GM12878 (cell line): ENCODE measurements around the gene C1orf35. TPM values are rescaled to one million over a fixed set of nuclear protein-coding genes. Genes with fewer than 3 reads are reported as not detected.

Experiments
- ATAC-seq: fragments of 200-7000 bp; cut with Tn5 transposase; 3 replicates; pipeline ENCODE4 v1.9.1; 2020; ENCODE audit warnings: mild to moderate bottlenecking, moderate library complexity
- BruUV-seq: library from RNA; stranded (reverse); fragments of 400-500 nt; replicated peaks from 2 replicates; lab custom pipeline; 2021; lab: Mats Ljungman, UMichigan
- CTCF ChIA-PET: fragments of 300-600 bp; sonication (Branson Sonifier 250); formaldehyde crosslinking; extraction: SDS; loops from one replicate; lab custom pipeline; 2021; ENCODE audit warnings: inconsistent platforms; lab: Yijun Ruan, JAX
- POLR2A ChIA-PET: fragments of 350-600 bp; formaldehyde crosslinking; extraction: SDS; loops from one replicate; lab custom pipeline; 2021; ENCODE audit warnings: inconsistent platforms; lab: Charles Lee
- RAD21 ChIA-PET: fragments of 300-600 bp; sonication (Branson Sonifier 250); formaldehyde crosslinking; loops from one replicate; lab custom pipeline; 2023; ENCODE audit warnings: antibody characterized with exemption; ENCODE audit not compliant: unreplicated experiment; lab: Charles Lee
- SMC1A ChIA-PET: fragments of 300-600 bp; sonication (Branson Sonifier 250); formaldehyde crosslinking; loops from one replicate; lab custom pipeline; 2023; ENCODE audit not compliant: unreplicated experiment, uncharacterized antibody; lab: Charles Lee
- DNase-seq: peaks from one replicate; pipeline ENCODE4 v3.0.0-alpha.2; 2011; ENCODE audit warnings: low read depth, low spot score
- FAIRE-seq: peaks from 3 replicates; lab custom pipeline; 2011; peaks lifted over from hg19 to GRCh38; lab: Jason Lieb, UNC
- H2AFZ ChIP-seq: 2 replicates; pipeline ENCODE4 v1.6.0; 2011; ENCODE audit warnings: low read depth, low read length, control low read depth; ENCODE audit not compliant: control insufficient read depth
- H3K27ac ChIP-seq: 2 replicates; pipeline ENCODE4 v1.5.1; 2011; ENCODE audit warnings: control low read depth; ENCODE audit not compliant: control insufficient read depth, insufficient read depth
- H3K27me3 ChIP-seq, 2 experiments: replicated peaks in 1 of 2; 2 replicates each; pipeline versions ENCODE4 v1.6.0 to v1.6.1; 2011; ENCODE audit warnings: low read length in 1 of 2; ENCODE audit not compliant: control insufficient read depth in 2 of 2, insufficient read depth in 2 of 2
- H3K36me3 ChIP-seq, 2 experiments: 2 replicates each; pipeline ENCODE4 v1.5.1; 2011; ENCODE audit warnings: low read length in 1 of 2; ENCODE audit not compliant: control insufficient read depth in 2 of 2, insufficient read depth in 2 of 2
- H3K4me1 ChIP-seq: 2 replicates; pipeline ENCODE4 v1.6.1; 2011; ENCODE audit warnings: mild to moderate bottlenecking, low read length, moderate library complexity, mixed read lengths; ENCODE audit not compliant: control insufficient read depth, insufficient read depth
- H3K4me2 ChIP-seq: 2 replicates; pipeline ENCODE4 v1.6.0; 2011; ENCODE audit warnings: control low read depth; ENCODE audit not compliant: control insufficient read depth, insufficient read depth
- H3K4me3 ChIP-seq: fragments of 200-600 bp; sonication (generic); 2 replicates; pipeline ENCODE4 v1.5.1; 2016
- H3K79me2 ChIP-seq: 2 replicates; pipeline ENCODE4 v1.6.0; 2011; ENCODE audit warnings: low read length; ENCODE audit not compliant: control insufficient read depth, insufficient read depth
- H3K9ac ChIP-seq: 2 replicates; pipeline ENCODE4 v1.8.0; 2011; ENCODE audit warnings: low read length, control low read depth, mixed read lengths; ENCODE audit not compliant: control insufficient read depth, insufficient read depth
- H3K9me3 ChIP-seq: replicated peaks from 3 replicates; pipeline ENCODE4 v1.5.1; 2011; ENCODE audit warnings: mild to moderate bottlenecking, low read length; ENCODE audit not compliant: control insufficient read depth, insufficient read depth
- H4K20me1 ChIP-seq: 2 replicates; pipeline ENCODE4 v1.6.0; 2011; ENCODE audit not compliant: control insufficient read depth, insufficient read depth
- EZH2 ChIP-seq: IDR thresholded peaks from 2 replicates; pipeline ENCODE4 v1.6.1; 2012; ENCODE audit warnings: low read depth, mild to moderate bottlenecking, control low read depth, inconsistent platforms, low read length, borderline replicate concordance; ENCODE audit not compliant: control insufficient read depth
- MYC ChIP-seq: IDR thresholded peaks from 2 replicates; pipeline ENCODE4 v1.6.1; 2011; ENCODE audit warnings: mild to moderate bottlenecking, low read length, moderate library complexity, inconsistent platforms; ENCODE audit not compliant: insufficient read depth, insufficient replicate concordance, insufficient read length, severe bottlenecking
- POLR2A ChIP-seq: IDR thresholded peaks from 2 replicates; pipeline ENCODE4 v1.6.1; 2011; ENCODE audit warnings: low read depth, mild to moderate bottlenecking, low read length
- POLR2AphosphoS2 ChIP-seq: IDR thresholded peaks from 2 replicates; pipeline ENCODE4 v1.6.1; 2011; ENCODE audit warnings: low read depth, mild to moderate bottlenecking, low read length, improper control_type of control experiment, moderate library complexity
- ZNF274 ChIP-seq: IDR thresholded peaks from one replicate; pipeline ENCODE4 v1.8.0; 2011; ENCODE audit not compliant: insufficient read length, insufficient read depth
- WGBS: methylation state at CpG from one replicate; pipeline ENCODE4 v1.1.6; 2016; ENCODE audit warnings: low lambda C conversion rate; ENCODE audit not compliant: insufficient replicate concordance, insufficient coverage; ENCODE audit errors: missing lambda C conversion rate; 5-methylcytosine and 5-hydroxymethylcytosine counted together
- in situ Hi-C: fragments of 300-500 bp; cut with MboI; formaldehyde crosslinking; loops from 9 replicates; pipeline ENCODE4 v1.14.3; 2018; ENCODE audit warnings: mixed read lengths
- intact Hi-C: fragments of 100-400 bp; cut with micrococcal nuclease; formaldehyde crosslinking; loops from one replicate; pipeline ENCODE4 v1.14.2; 2022; ENCODE audit not compliant: unreplicated experiment
- polyA plus RNA-seq, 11 experiments: library from polyadenylated mRNA; depleted of rRNA in 4 of 11; unstranded in 6 of 11; stranded (reverse) in 5 of 11; fragments of >200 nt; fragmentation: Nextera tagmentation in 4 of 11; fragmentation: Illumina TruSeq in 1 of 11; extraction: Ambion mirVana in 4 of 11; extraction: Trizol in 1 of 11; gene quantifications; 1 replicate in 1 of 11; 2 replicates in 10 of 11; pipeline versions ENCODE4 v1.2.1 to v1.2.3, GENCODE V29; 2011 to 2016; ENCODE audit warnings: inconsistent platforms in 2 of 11, missing spikeins in 2 of 11, low read depth in 1 of 11
- total RNA-seq, 4 experiments: library from RNA; depleted of rRNA in 3 of 4; stranded (reverse); fragments of >200 nt in 3 of 4; fragmentation: Illumina TruSeq in 1 of 4; extraction: Trizol in 1 of 4; gene quantifications; 2 replicates each; pipeline versions ENCODE4 v1.2.1 to v1.2.3, GENCODE V29; 2013 to 2021
- TF ChIP-seq, protein P1 (sequence below): IDR thresholded peaks from 2 replicates; pipeline ENCODE4 v1.6.1; 2012; ENCODE audit warnings: low read depth, low read length, improper control_type of control experiment

Gene C1orf35
- total and polyA plus RNA-seq, 10 of the 15 experiments (the other 5 are each of a cell fraction or from before 2014, with no cell fraction given) = 2.5 to 27.0 (median 10.6) TPM

DNA sequence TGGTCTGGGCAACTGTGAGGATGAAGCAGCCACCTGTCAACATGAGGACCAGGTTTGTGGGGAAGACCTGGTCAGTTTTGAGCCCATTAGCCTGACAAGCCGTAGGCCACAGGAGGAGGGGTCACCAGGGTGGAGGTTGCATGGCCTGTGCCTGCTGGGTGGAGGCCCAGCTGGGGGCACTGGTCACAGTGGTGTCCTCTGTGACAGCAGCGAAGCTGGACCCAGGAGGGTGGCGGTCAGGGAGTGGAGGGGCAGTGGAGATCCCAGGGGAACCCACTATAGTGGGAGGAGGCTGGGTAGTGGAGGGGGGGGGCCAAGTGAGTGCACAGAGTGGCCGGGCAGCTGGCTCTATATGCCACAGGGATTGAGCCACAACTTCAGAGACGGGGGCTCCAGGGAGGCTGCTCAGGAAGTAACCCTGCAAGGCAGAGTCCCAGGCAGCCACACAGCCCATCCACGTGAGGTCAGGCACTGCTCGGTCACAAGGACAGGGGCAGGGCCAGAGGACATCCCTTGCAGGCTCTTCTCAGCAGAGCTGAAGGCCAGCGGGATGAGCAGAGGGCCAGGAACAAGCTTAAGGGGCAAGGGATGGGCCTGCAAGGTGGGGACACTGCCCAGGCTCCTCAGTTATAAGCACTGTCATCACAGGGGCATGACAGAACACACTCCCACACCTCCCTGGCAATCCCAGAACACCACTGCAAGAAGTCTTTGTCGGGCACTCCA is 2.3 kb upstream of the C1orf35 start:
- DNase-seq (no peak), FAIRE-seq (no peak), ATAC-seq (no peak)
- H2AFZ ChIP-seq = no peak overlapping the region
- TF ChIP-seq POLR2A = peak; percentile 51
- no peak for TF ChIP-seq MYC
- TF ChIP-seq EZH2 = no peak
- no peak for TF ChIP-seq ZNF274
- 93% methylated on average over 8 of the region's 9 CpGs for WGBS
- intact Hi-C loops = no loop called here
- H3K27ac ChIP-seq = no peak overlapping the region
- peaks cover 17% of the 10 kb centered on the region for H3K4me1 ChIP-seq
- no peaks in the 10 kb centered on the region for H3K27me3 ChIP-seq
- no peak overlapping the region for H3K4me2 ChIP-seq
- in situ Hi-C loops = no loop called here
- H3K36me3 ChIP-seq = peaks cover 7% of the 10 kb centered on the region in 2 experiments; a peak in 3 of 4 replicates
- peaks cover 27% of the 10 kb centered on the region for H3K79me2 ChIP-seq
- CTCF ChIA-PET = no interaction called here
- H3K4me3 ChIP-seq = no peak overlapping the region
- H3K9me3 ChIP-seq = no peaks in the 10 kb centered on the region
- SMC1A ChIA-PET = no interaction called here
- no peaks in the 10 kb centered on the region for H4K20me1 ChIP-seq
- no TSS peak for BruUV-seq
- POLR2A ChIA-PET = no interaction called here
- RAD21 ChIA-PET = no interaction called here
- H3K9ac ChIP-seq = no peak overlapping the region

DNA sequence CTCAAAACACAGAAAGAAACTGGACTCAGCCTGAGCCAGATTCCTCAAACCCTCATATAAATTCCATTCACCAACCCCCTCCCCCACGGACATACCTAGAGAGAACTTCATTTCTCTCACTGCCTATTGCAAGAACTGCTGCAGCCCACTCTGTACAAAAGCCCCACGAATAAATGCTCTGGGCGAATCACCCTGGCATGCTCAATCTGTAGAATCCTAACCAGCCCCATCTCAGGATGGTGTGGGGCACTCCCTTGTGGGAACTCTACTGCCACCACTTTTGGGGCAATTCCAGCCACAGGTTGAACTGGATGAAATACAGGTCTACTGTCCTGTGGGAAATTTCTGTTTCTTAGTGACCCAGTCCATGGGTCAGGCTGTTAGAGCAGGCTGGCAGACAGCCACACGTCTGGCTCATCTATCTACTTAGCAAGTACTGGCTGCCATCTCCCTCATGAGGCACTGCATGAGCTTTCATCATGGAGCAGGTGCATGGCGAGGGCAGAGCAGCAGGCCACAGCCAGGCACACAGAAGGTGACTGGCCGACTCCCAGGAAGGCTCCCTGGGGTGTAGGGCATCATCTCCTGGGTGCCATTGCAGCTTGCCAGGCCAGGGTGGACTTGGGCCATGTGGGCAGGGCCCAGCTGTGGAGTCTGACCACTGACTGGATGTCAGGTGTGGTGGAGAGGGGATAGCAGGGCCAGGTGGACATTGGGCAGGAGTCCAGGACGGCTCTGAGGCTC is 1.6 kb upstream of the C1orf35 start:
- TF ChIP-seq POLR2A (peak; percentile 65), POLR2AphosphoS2 (0 out of 2 replicates have a peak, but pooled peaks have one; percentile 64)
- TF ChIP-seq, protein P1, sequence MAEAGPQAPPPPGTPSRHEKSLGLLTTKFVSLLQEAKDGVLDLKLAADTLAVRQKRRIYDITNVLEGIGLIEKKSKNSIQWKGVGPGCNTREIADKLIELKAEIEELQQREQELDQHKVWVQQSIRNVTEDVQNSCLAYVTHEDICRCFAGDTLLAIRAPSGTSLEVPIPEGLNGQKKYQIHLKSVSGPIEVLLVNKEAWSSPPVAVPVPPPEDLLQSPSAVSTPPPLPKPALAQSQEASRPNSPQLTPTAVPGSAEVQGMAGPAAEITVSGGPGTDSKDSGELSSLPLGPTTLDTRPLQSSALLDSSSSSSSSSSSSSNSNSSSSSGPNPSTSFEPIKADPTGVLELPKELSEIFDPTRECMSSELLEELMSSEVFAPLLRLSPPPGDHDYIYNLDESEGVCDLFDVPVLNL = no peak
- TF ChIP-seq, all 136 proteins: peak for 2
- H3K9ac ChIP-seq = no peak overlapping the region
- intact Hi-C loops = no loop called here
- ChIA-PET POLR2A (interaction anchor here (1.9 kb wide), 1 partner anchor 61 kb away, joined by 4 read pairs; the partner anchor contains the start of gene IBA57), SMC1A (no interaction called here), CTCF (no interaction called here), RAD21 (no interaction called here)
- 60% methylated on average over 7 of the region's 7 CpGs for WGBS
- peak overlapping the region; percentile 48 for H3K4me2 ChIP-seq
- no peak overlapping the region for H3K27ac ChIP-seq
- DNase-seq = no peak
- peaks cover 7 to 12% of the 10 kb centered on the region in 2 experiments; a peak in 3 of 4 replicates for H3K36me3 ChIP-seq
- no peak overlapping the region; the same call in 1 of the 2 replicates for H3K4me3 ChIP-seq
- ATAC-seq = no peak
- no TSS peak for BruUV-seq
- no peak for FAIRE-seq
- peaks cover 17% of the 10 kb centered on the region for H3K4me1 ChIP-seq
- no peaks in the 10 kb centered on the region for H3K27me3 ChIP-seq
- H3K9me3 ChIP-seq = no peaks in the 10 kb centered on the region
- no peaks in the 10 kb centered on the region for H4K20me1 ChIP-seq
- peaks cover 27% of the 10 kb centered on the region for H3K79me2 ChIP-seq
- no peak overlapping the region for H2AFZ ChIP-seq
- in situ Hi-C loops = no loop called here
